Sigmoid colon (tissue), 7 donors: ENCODE data around the gene TEX13B. TPM values are rescaled to one million over a fixed set of nuclear protein-coding genes. Genes with fewer than 3 reads are reported as not detected.

Experiments used
- DNase-seq: peaks from one replicate; pipeline ENCODE4 v3.0.0-alpha.2; 2019
- H3K27ac ChIP-seq, 4 donors: fragments of 200-600 bp; sonication (generic); one replicate each; pipeline ENCODE4 v1.5.1; 2016 to 2019; ENCODE audit warnings: mild to moderate bottlenecking in 1 of 4
- H3K27me3 ChIP-seq, 3 donors: fragments of 200-600 bp; sonication (generic); one replicate each; pipeline ENCODE4 v1.5.1; 2019; ENCODE audit warnings: mild to moderate bottlenecking in 1 of 3
- H3K36me3 ChIP-seq, 4 donors: fragments of 200-600 bp; sonication (generic); one replicate each; pipeline ENCODE4 v1.5.1; 2016 to 2019
- H3K4me1 ChIP-seq, 4 donors: fragments of 200-600 bp; sonication (generic); one replicate each; pipeline ENCODE4 v1.5.1; 2017 to 2019
- H3K4me3 ChIP-seq, 4 donors: fragments of 200-600 bp; sonication (generic); one replicate each; pipeline ENCODE4 v1.5.1; 2017 to 2019; ENCODE audit warnings: mild to moderate bottlenecking in 2 of 4, moderate library complexity in 1 of 4
- H3K9me3 ChIP-seq, 4 donors: fragments of 200-600 bp in 3 of 4; sonication (generic) in 3 of 4; one replicate each; pipeline versions ENCODE4 v1.5.1 to v1.6.1; 2013 to 2019
- EP300 ChIP-seq, 4 donors: sonication (generic); formaldehyde crosslinking; IDR thresholded peaks; one replicate each; pipeline ENCODE4 v1.6.1; 2017; ENCODE audit warnings: antibody characterized with exemption in 4 of 4
- POLR2A ChIP-seq, 2 donors: fragments of 450-650 bp; IDR thresholded peaks; one replicate each; pipeline ENCODE4 v1.6.1; 2016; ENCODE audit warnings: antibody characterized with exemption in 2 of 2, mild to moderate bottlenecking in 2 of 2, moderate library complexity in 2 of 2
- POLR2AphosphoS5 ChIP-seq, 4 donors: sonication (generic); formaldehyde crosslinking; IDR thresholded peaks; one replicate each; pipeline ENCODE4 v1.6.1; 2017; ENCODE audit warnings: antibody characterized with exemption in 4 of 4
- WGBS, 2 donors: extraction: QIAGEN DNeasy Blood & Tissue Kit; methylation state at CpG; one replicate each; pipeline ENCODE4 v1.1.7; 2013; 5-methylcytosine and 5-hydroxymethylcytosine counted together
- intact Hi-C: fragments of 100-400 bp; cut with DNase I; formaldehyde crosslinking; loops from one replicate; pipeline ENCODE4 v1.15.1; 2023
- polyA plus RNA-seq, 3 donors: library from polyadenylated mRNA; stranded (reverse); fragments of 200-250 nt; gene quantifications; one replicate each; pipeline ENCODE4 v1.2.3, GENCODE V29; 2013
- total RNA-seq, 4 donors: library from RNA; depleted of rRNA; stranded (reverse); fragments of >200 nt; gene quantifications; one replicate each; pipeline ENCODE4 v1.1.0, GENCODE V29; 2016
- TF ChIP-seq, protein P1 (sequence below), 4 experiments: fragments of 450-650 bp in 3 of 4; fragments of 200-600 bp in 1 of 4; IDR thresholded peaks; one replicate each; pipeline ENCODE4 v1.5.1; 2016 to 2019; ENCODE audit warnings: antibody characterized with exemption in 4 of 4, mild to moderate bottlenecking in 3 of 4, moderate library complexity in 2 of 4
- donor health status: healthy with polysubstance abuse.
- donor health status: Bipolar disorder and iron deficiency.
- donor health status: healthy.

Gene TEX13B, protein sequence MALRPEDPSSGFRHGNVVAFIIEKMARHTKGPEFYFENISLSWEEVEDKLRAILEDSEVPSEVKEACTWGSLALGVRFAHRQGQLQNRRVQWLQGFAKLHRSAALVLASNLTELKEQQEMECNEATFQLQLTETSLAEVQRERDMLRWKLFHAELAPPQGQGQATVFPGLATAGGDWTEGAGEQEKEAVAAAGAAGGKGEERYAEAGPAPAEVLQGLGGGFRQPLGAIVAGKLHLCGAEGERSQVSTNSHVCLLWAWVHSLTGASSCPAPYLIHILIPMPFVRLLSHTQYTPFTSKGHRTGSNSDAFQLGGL
- total RNA-seq, result not detected
- polyA plus RNA-seq, result not detected

DNA sequence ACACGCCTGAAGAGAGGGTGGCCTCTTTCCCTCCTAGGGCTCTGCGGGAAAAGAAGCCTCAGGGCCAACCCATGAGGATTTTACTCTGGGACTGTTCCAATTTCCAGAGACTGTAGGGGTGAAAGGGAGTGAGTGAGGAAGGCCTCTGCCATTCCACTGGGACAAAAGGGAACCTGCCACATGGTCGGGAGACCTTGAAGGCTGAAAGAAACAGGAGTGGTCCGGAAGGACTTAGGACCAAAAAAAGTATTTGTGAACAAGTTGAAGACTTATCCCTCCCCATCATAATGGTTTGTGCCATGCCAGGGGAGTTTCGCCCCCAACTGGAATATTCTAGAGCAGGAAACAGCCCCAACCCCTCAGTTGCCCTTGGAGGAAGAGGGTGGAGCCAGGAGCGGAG, at the start of gene TEX13B:
TEX13B (minus strand) TSS at position 15 of the 400 bp plus-strand sequence. CDS start 243 bp downstream, outside the sequence.
- intact Hi-C loops, result no loop called here
- H3K4me1 ChIP-seq, result no peaks in the 10 kb centered on the region
- H3K36me3 ChIP-seq, result no peaks in the 10 kb centered on the region
- H3K9me3 ChIP-seq, result no peaks in the 10 kb centered on the region
- H3K27ac ChIP-seq, result no peak within 1 kb of the TSS
- WGBS, 2 donors, result 79 to 87% methylated on average over 6 of the region's 6 CpGs
- TF ChIP-seq POLR2A (IDR thresholded peaks at IDR 0.05) (no peak), POLR2AphosphoS5 (IDR thresholded peaks at IDR 0.05) (no peak), EP300 (IDR thresholded peaks at IDR 0.05) (no peak)
- TF ChIP-seq, protein P1, sequence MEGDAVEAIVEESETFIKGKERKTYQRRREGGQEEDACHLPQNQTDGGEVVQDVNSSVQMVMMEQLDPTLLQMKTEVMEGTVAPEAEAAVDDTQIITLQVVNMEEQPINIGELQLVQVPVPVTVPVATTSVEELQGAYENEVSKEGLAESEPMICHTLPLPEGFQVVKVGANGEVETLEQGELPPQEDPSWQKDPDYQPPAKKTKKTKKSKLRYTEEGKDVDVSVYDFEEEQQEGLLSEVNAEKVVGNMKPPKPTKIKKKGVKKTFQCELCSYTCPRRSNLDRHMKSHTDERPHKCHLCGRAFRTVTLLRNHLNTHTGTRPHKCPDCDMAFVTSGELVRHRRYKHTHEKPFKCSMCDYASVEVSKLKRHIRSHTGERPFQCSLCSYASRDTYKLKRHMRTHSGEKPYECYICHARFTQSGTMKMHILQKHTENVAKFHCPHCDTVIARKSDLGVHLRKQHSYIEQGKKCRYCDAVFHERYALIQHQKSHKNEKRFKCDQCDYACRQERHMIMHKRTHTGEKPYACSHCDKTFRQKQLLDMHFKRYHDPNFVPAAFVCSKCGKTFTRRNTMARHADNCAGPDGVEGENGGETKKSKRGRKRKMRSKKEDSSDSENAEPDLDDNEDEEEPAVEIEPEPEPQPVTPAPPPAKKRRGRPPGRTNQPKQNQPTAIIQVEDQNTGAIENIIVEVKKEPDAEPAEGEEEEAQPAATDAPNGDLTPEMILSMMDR (IDR thresholded peaks at IDR 0.05), result no peak
- no peak within 1 kb of the TSS for H3K4me3 ChIP-seq
- H3K27me3 ChIP-seq, result no peaks in the 10 kb centered on the region
- no peak for DNase-seq

DNA sequence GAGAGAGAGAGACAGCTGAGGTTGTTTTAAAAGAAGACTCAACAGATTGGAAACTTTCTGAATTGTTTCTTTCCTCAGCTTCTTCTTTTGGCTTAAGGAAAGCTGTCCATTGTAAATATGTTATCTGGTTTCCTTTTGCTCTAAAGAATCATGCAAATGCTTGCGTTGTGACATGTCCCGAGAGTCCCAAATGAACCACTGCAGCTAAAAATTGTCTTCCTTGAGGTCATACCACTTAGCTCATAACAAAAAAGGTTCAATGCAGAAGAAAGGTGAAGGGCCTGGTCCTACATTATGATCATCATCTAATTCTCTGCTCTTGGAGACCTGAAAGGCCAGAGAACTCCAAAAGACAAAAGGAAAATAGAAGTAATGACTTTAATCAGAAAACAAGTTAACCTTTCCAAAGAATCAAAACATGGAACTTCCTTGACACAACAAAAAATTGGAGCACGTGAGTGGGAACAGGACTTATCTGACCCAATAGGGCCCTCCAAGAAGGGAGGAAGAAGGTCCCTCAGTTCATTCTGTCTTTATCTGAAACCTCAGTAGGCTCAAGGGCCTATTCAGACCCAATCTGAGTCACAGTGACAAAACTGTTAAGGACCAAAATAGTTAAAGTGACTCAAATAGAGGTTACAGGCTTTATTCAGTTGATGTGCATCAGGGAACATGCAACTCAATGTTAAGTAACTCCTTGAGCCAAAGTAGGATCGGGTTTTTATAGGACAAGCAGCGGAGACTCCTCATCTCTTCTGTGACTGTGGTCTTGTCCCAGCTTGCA, 48.0 kb upstream of the TEX13B start:
- Histone ChIP-seq H3K9me3 (no peaks in the 10 kb centered on the region), H3K27ac (no peak overlapping the region), H3K4me3 (no peak overlapping the region), H3K27me3 (no peaks in the 10 kb centered on the region), H3K36me3 (no peaks in the 10 kb centered on the region), H3K4me1 (no peaks in the 10 kb centered on the region)
- 84 to 92% methylated on average over 5 of the region's 5 CpGs for WGBS, 2 donors
- intact Hi-C loops, result no loop called here
- no peak for DNase-seq
- TF ChIP-seq POLR2A (IDR thresholded peaks at IDR 0.05) (no peak), EP300 (IDR thresholded peaks at IDR 0.05) (no peak), POLR2AphosphoS5 (IDR thresholded peaks at IDR 0.05) (no peak)
- TF ChIP-seq, protein P1 (IDR thresholded peaks at IDR 0.05), result no peak

DNA sequence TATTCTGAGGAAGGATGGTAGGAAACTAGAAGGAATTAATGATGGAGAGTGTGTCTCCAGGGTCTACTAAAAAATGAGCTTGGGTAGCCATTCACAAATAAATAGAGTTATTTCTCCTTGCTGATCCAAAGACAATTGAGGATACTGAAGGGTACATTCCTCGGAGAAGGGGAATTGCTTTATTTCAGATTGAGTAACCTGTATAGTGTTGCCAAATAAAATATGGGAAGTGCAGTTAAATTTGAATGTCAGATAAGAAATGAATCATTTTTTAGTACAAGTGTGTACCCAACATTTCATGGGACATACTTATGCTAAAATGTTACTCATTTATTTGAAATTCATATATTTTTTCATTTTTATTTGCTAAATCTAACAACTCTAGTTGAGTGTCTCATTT, 46.7 kb upstream of the TEX13B start:
- no peak overlapping the region for H3K4me3 ChIP-seq
- TF ChIP-seq, protein P1 (IDR thresholded peaks at IDR 0.05), result no peak
- no peak for TF ChIP-seq POLR2AphosphoS5 (IDR thresholded peaks at IDR 0.05)
- no peak for TF ChIP-seq EP300 (IDR thresholded peaks at IDR 0.05)
- TF ChIP-seq POLR2A (IDR thresholded peaks at IDR 0.05), result no peak
- no peaks in the 10 kb centered on the region for H3K9me3 ChIP-seq
- H3K27me3 ChIP-seq, result no peaks in the 10 kb centered on the region
- no peaks in the 10 kb centered on the region for H3K4me1 ChIP-seq
- no peaks in the 10 kb centered on the region for H3K36me3 ChIP-seq
- WGBS, 2 donors, result 33 to 77% methylated on average over 1 of the region's 1 CpG
- intact Hi-C loops, result no loop called here
- no peak for DNase-seq
- no peak overlapping the region for H3K27ac ChIP-seq

DNA sequence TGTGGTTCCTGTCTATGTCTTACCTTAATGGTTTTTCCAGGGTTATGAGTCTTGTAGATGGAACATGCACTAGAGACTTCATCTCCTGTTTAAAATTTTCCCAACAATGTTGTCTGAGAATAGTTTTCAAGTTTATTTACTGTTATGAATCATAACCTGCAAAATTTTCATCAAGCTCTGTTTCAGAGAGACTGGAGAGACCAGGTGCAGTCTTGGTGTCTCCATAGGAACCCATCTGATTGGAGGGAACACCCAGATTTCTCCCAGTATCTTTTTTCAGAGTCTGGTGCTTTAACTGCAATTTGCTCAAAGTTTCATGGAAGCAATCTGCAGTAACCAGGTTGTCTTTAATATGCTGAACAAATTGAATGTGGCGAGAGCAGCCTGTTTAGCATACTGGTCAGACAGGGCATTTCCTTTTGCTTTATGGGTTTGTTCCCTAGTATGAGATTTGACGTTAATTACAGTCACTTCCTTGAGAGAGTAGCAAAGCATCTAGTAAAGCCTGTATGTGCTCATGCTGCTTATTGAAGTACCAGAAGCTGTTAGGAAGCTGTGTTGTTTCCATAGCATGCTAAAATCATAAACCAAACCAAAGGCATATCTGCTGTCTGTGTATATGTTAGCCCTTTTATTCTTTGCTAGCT, 43.9 kb upstream of the TEX13B start:
- no peaks in the 10 kb centered on the region for H3K9me3 ChIP-seq
- 14 to 41% methylated on average over 2 of the region's 2 CpGs for WGBS, 2 donors
- no peaks in the 10 kb centered on the region for H3K36me3 ChIP-seq
- H3K27me3 ChIP-seq, result no peaks in the 10 kb centered on the region
- no peak overlapping the region for H3K27ac ChIP-seq
- intact Hi-C loops, result no loop called here
- H3K4me3 ChIP-seq, result no peak overlapping the region
- no peak for DNase-seq
- TF ChIP-seq POLR2A (IDR thresholded peaks at IDR 0.05) (no peak), EP300 (IDR thresholded peaks at IDR 0.05) (no peak), POLR2AphosphoS5 (IDR thresholded peaks at IDR 0.05) (no peak)
- TF ChIP-seq, protein P1 (IDR thresholded peaks at IDR 0.05), result no peak
- no peaks in the 10 kb centered on the region for H3K4me1 ChIP-seq
